ENCODE data around the gene PPP2R3B.

Gene PPP2R3B

GRCh38 chrX:298993-299392 lies 87.7 kb downstream of the PPP2R3B start:
- no peak for DNase-seq (ENCODE audit: low spot score)

- no peak for DNase-seq (ENCODE audit: low spot score)
These were observed 91.6 kb downstream of the PPP2R3B start for GRCh38 chrX:295136-295535.

GRCh38 chrX:292900-293897 lies 93.5 kb downstream of the PPP2R3B start:
- no peak for DNase-seq (ENCODE audit: low spot score)

- no peak for DNase-seq (ENCODE audit: low spot score)
These were observed 95.3 kb downstream of the PPP2R3B start for GRCh38 chrX:291411-291901.

- DNase-seq (ENCODE audit: low spot score), result no peak
These were observed 96.1 kb downstream of the PPP2R3B start for GRCh38 chrX:290476-291166.

GRCh38 chrX:288561-288991 lies 98.1 kb downstream of the PPP2R3B start:
- DNase-seq (ENCODE audit: low spot score), result no peak

GRCh38 chrX:287670-288069 lies 99.0 kb downstream of the PPP2R3B start:
- no peak for DNase-seq (ENCODE audit: low spot score)

- no peak for DNase-seq (ENCODE audit: low spot score)
These were observed 101.5 kb downstream of the PPP2R3B start for GRCh38 chrX:285076-285677.
